ENCODE results near the gene ITPRID1. TPM values are rescaled to one million over a fixed set of nuclear protein-coding genes. Genes with fewer than 3 reads are reported as not detected.
"Not testable (repeated sequence)": the region's sequence is repeated elsewhere in the genome, so short reads cannot be mapped to it uniquely, and the experiment has no call there.

Gene ITPRID1
- total and polyA plus RNA-seq, 9 of the 15 experiments (the other 6 are each of a cell fraction or from before 2014, with no cell fraction given): not detected

GRCh38 chr7:31470883-31471282 is 43.0 kb upstream of the ITPRID1 start:
- H3K79me2 ChIP-seq (ENCODE audit: control insufficient read depth, insufficient read depth, low read length); H3K27ac ChIP-seq (ENCODE audit: extremely low read depth, low read depth, low read length); H3K36me3 ChIP-seq (ENCODE audit: control insufficient read depth, insufficient read depth, low read length); H2AFZ ChIP-seq (ENCODE audit: low read depth, low read length); H3K4me1 ChIP-seq (replicated peaks in 1 of 2; ENCODE audit: control insufficient read depth in 2 of 2, insufficient read depth in 2 of 2, low read length in 2 of 2); in situ Hi-C loops (cut with MboI); H3K4me2 ChIP-seq (ENCODE audit: insufficient read depth, low read length); H3K27me3 ChIP-seq (ENCODE audit: control insufficient read depth in 2 of 2, insufficient read depth in 2 of 2, low read length in 2 of 2); H3K9me3 ChIP-seq (replicated peaks; ENCODE audit: control insufficient read depth, insufficient read depth, low read depth, low read length); intact Hi-C loops (cut with micrococcal nuclease); H3K9ac ChIP-seq (ENCODE audit: insufficient read depth in 1 of 2, low read depth in 2 of 2, low read length in 2 of 2); POLR2A ChIA-PET; CTCF ChIA-PET (ENCODE audit: low intra/inter-chr PET ratio); DNase-seq (ENCODE audit: extremely low read depth in 1 of 4, low spot score in 3 of 4); H3K9me1 ChIP-seq (ENCODE audit: control insufficient read depth, insufficient read depth, low read length); BruUV-seq (replicated peaks); ATAC-seq; FAIRE-seq; H3K4me3 ChIP-seq; H4K20me1 ChIP-seq (replicated peaks; ENCODE audit: control insufficient read depth, insufficient read depth, low read length): not testable (repeated sequence)
- WGBS (ENCODE audit: insufficient coverage, low coverage, missing lambda C conversion rate): 0% methylated on average over 7 of the region's 8 CpGs

- POLR2A ChIA-PET: no interaction called here
- no peak for TF ChIP-seq FOXK1 (CRISPR knock-in tag; IDR thresholded peaks at IDR 0.05; ENCODE audit: borderline replicate concordance)
- no peak for TF ChIP-seq STAT6 (CRISPR knock-in tag; IDR thresholded peaks at IDR 0.05)
- no peak for TF ChIP-seq ZNF75A (CRISPR knock-in tag; IDR thresholded peaks at IDR 0.05)
- TF ChIP-seq GTF2F1 (IDR thresholded peaks at IDR 0.05; ENCODE audit: low read depth, low read length): no peak
- TF ChIP-seq ZNF76 (CRISPR knock-in tag; IDR thresholded peaks at IDR 0.05; ENCODE audit: borderline replicate concordance): no peak
- no peak for TF ChIP-seq SREBF2 (CRISPR knock-in tag; IDR thresholded peaks at IDR 0.05)
- TF ChIP-seq PREB (CRISPR knock-in tag; IDR thresholded peaks at IDR 0.05): no peak
- H4K20me1 ChIP-seq (replicated peaks; ENCODE audit: control insufficient read depth, insufficient read depth, low read length): no peaks in the 10 kb centered on the region
- H3K4me3 ChIP-seq: no peak overlapping the region
- H3K9ac ChIP-seq (ENCODE audit: insufficient read depth in 1 of 2, low read depth in 2 of 2, low read length in 2 of 2): no peak overlapping the region
- in situ Hi-C loops (cut with MboI) (loop anchor here (25.0 kb wide), 1 partner anchor 338 kb away; no protein-coding TSS in a partner anchor), intact Hi-C loops (cut with micrococcal nuclease) (no loop called here)
- H3K36me3 ChIP-seq (ENCODE audit: control insufficient read depth, insufficient read depth, low read length): no peaks in the 10 kb centered on the region
- H3K27me3 ChIP-seq (ENCODE audit: control insufficient read depth in 2 of 2, insufficient read depth in 2 of 2, low read length in 2 of 2): no peaks in the 10 kb centered on the region
- no peaks in the 10 kb centered on the region for H3K9me1 ChIP-seq (ENCODE audit: control insufficient read depth, insufficient read depth, low read length)
- 0% methylated on average over 1 of the region's 1 CpG for WGBS (ENCODE audit: insufficient coverage, low coverage, missing lambda C conversion rate)
- H3K4me1 ChIP-seq (replicated peaks in 1 of 2; ENCODE audit: control insufficient read depth in 2 of 2, insufficient read depth in 2 of 2, low read length in 2 of 2): no peaks in the 10 kb centered on the region
- DNase-seq (ENCODE audit: extremely low read depth in 1 of 4, low spot score in 3 of 4) (no peak), ATAC-seq (no peak), FAIRE-seq (no peak)
- no peaks in the 10 kb centered on the region for H3K79me2 ChIP-seq (ENCODE audit: control insufficient read depth, insufficient read depth, low read length)
- no peak overlapping the region for H2AFZ ChIP-seq (ENCODE audit: low read depth, low read length)
- BruUV-seq (replicated peaks): no TSS peak
- H3K27ac ChIP-seq (ENCODE audit: extremely low read depth, low read depth, low read length): no peak overlapping the region
- H3K4me2 ChIP-seq (ENCODE audit: insufficient read depth, low read length): no peak overlapping the region
- H3K9me3 ChIP-seq (replicated peaks; ENCODE audit: control insufficient read depth, insufficient read depth, low read depth, low read length): no peaks in the 10 kb centered on the region
- CTCF ChIA-PET (ENCODE audit: low intra/inter-chr PET ratio): no interaction called here
Measured at GRCh38 chr7:31475368-31475767, 38.5 kb upstream of the ITPRID1 start.
